OCI-LY7 (cell line): Measurements from ENCODE around the gene GCAT. TPM values are rescaled to one million over a fixed set of nuclear protein-coding genes. Genes with fewer than 3 reads are reported as not detected.

Source experiments
- BruUV-seq: library from RNA; stranded (reverse); fragments of 400-500 nt; replicated peaks from 2 replicates; lab custom pipeline; 2021; lab: Mats Ljungman, UMichigan
- CTCF ChIA-PET: fragments of 300-600 bp; sonication (Branson Sonifier 250); formaldehyde crosslinking; loops from one replicate; lab custom pipeline; 2022; ENCODE audit warnings: antibody characterized with exemption; ENCODE audit not compliant: unreplicated experiment; lab: Charles Lee
- POLR2A ChIA-PET: fragments of 300-600 bp; sonication (Branson Sonifier 250); formaldehyde crosslinking; loops from one replicate; lab custom pipeline; 2022; ENCODE audit warnings: antibody characterized with exemption; lab: Charles Lee
- DNase-seq: peaks from one replicate; pipeline ENCODE4 v3.0.0-alpha.2; 2015; ENCODE audit warnings: low spot score
- H2AFZ ChIP-seq: fragments of 200-600 bp; sonication (generic), shearing (Covaris generic); 2 replicates; pipeline ENCODE4 v1.6.1; 2014; ENCODE audit warnings: mild to moderate bottlenecking, antibody characterized with exemption, low read length, moderate library complexity
- H3K27ac ChIP-seq: fragments of 200-600 bp; sonication (generic); 2 replicates; pipeline ENCODE4 v1.5.1; 2014; ENCODE audit warnings: mixed run types, low read depth, mild to moderate bottlenecking, moderate library complexity, low read length, inconsistent platforms; ENCODE audit not compliant: poor library complexity, severe bottlenecking
- H3K36me3 ChIP-seq: fragments of 200-600 bp; sonication (generic); 2 replicates; pipeline ENCODE4 v1.6.1; 2014; ENCODE audit warnings: mild to moderate bottlenecking, antibody characterized with exemption, low read length, moderate library complexity, mixed read lengths; ENCODE audit not compliant: insufficient read depth
- H3K4me1 ChIP-seq: fragments of 200-600 bp; sonication (generic); 2 replicates; pipeline ENCODE4 v1.5.1; 2014; ENCODE audit warnings: mild to moderate bottlenecking, low read length; ENCODE audit not compliant: insufficient read depth, poor library complexity, severe bottlenecking
- H3K4me2 ChIP-seq: fragments of 200-600 bp; sonication (generic); 2 replicates; pipeline ENCODE4 v1.6.1; 2014; ENCODE audit warnings: mild to moderate bottlenecking, low read length
- H3K4me3 ChIP-seq: fragments of 200-600 bp; sonication (generic); 2 replicates; pipeline ENCODE4 v1.5.1; 2014; ENCODE audit warnings: mild to moderate bottlenecking, low read depth, low read length; ENCODE audit not compliant: poor library complexity, severe bottlenecking
- H3K79me2 ChIP-seq: fragments of 200-600 bp; sonication (generic); 2 replicates; pipeline ENCODE4 v1.6.1; 2016; ENCODE audit warnings: low read depth, mild to moderate bottlenecking, low read length, moderate library complexity, mixed read lengths; ENCODE audit not compliant: insufficient read depth
- H3K9me2 ChIP-seq: fragments of 200-600 bp; sonication (generic); 2 replicates; pipeline ENCODE4 v1.6.1; 2016; ENCODE audit warnings: mild to moderate bottlenecking, low read length, mixed read lengths; ENCODE audit not compliant: insufficient read depth
- H3K9me3 ChIP-seq: fragments of 200-600 bp; sonication (generic); 2 replicates; pipeline ENCODE4 v1.6.1; 2014; ENCODE audit warnings: mild to moderate bottlenecking, mixed run types, low read length, mixed read lengths
- H4K20me1 ChIP-seq: fragments of 200-600 bp; sonication (generic); 2 replicates; pipeline ENCODE4 v1.6.1; 2014; ENCODE audit warnings: mild to moderate bottlenecking, antibody characterized with exemption, low read length, moderate library complexity, mixed read lengths; ENCODE audit not compliant: insufficient read depth
- EZH2phosphoT487 ChIP-seq: fragments of 200-600 bp; sonication (generic); IDR thresholded peaks from 2 replicates; pipeline ENCODE4 v1.6.1; 2018; ENCODE audit warnings: low read depth, borderline replicate concordance, mild to moderate bottlenecking, mixed run types, antibody characterized with exemption, low read length, moderate library complexity, mixed read lengths
- intact Hi-C: fragments of 100-400 bp; cut with micrococcal nuclease; formaldehyde crosslinking; loops from one replicate; pipeline ENCODE4 v1.10.0; 2022; ENCODE audit not compliant: unreplicated experiment
- total RNA-seq, 2 experiments: library from RNA; depleted of rRNA in 1 of 2; stranded (reverse); fragments of >200 nt in 1 of 2; shearing (Covaris generic) in 1 of 2; gene quantifications; 2 replicates each; pipeline ENCODE4 v1.2.3, GENCODE V29; 2014 to 2022
- TF ChIP-seq, protein P1 (sequence below): fragments of 200-600 bp; sonication (generic); conservative IDR thresholded peaks from 2 replicates; pipeline ENCODE4 v1.5.1; 2014; ENCODE audit warnings: mild to moderate bottlenecking, antibody characterized with exemption, low read length, moderate library complexity, mixed read lengths

GCAT gene
- total RNA-seq, 2 experiments from 2014 or later = 14.6 to 17.3 TPM

DNA sequence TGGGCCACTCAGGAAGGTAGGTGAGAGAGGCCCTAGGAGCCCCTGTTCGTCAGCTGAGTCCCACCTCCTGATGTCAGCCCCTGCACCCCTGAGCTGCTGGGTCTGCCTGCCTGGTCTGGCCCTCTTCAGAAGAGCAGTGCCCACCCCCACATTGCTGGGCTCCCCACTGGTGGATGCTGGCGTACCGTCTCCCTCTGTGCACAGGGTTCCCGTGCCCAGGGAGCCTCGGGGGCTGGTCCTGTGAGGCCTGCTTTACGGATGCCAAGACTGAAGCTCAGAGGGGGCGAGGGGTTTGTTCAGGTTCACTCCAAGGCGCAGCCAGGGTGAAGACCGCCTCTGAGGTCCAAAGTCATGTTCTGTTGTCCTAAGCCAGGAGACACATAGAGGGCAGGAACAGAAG, 44.7 kb upstream of the GCAT start:
- no peaks in the 10 kb centered on the region for H3K9me2 ChIP-seq
- POLR2A ChIA-PET = no interaction called here
- H2AFZ ChIP-seq = no peak overlapping the region
- H3K36me3 ChIP-seq = peaks cover 22% of the 10 kb centered on the region; the same call in 1 of the 2 replicates
- no peaks in the 10 kb centered on the region for H3K4me1 ChIP-seq
- H3K4me2 ChIP-seq = no peak overlapping the region
- DNase-seq = no peak
- no peak overlapping the region for H3K27ac ChIP-seq
- H3K79me2 ChIP-seq = no peaks in the 10 kb centered on the region
- CTCF ChIA-PET = no interaction called here
- intact Hi-C loops = no loop called here
- no TSS peak for BruUV-seq
- H4K20me1 ChIP-seq = no peaks in the 10 kb centered on the region
- TF ChIP-seq, protein P1, sequence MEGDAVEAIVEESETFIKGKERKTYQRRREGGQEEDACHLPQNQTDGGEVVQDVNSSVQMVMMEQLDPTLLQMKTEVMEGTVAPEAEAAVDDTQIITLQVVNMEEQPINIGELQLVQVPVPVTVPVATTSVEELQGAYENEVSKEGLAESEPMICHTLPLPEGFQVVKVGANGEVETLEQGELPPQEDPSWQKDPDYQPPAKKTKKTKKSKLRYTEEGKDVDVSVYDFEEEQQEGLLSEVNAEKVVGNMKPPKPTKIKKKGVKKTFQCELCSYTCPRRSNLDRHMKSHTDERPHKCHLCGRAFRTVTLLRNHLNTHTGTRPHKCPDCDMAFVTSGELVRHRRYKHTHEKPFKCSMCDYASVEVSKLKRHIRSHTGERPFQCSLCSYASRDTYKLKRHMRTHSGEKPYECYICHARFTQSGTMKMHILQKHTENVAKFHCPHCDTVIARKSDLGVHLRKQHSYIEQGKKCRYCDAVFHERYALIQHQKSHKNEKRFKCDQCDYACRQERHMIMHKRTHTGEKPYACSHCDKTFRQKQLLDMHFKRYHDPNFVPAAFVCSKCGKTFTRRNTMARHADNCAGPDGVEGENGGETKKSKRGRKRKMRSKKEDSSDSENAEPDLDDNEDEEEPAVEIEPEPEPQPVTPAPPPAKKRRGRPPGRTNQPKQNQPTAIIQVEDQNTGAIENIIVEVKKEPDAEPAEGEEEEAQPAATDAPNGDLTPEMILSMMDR = no peak
- TF ChIP-seq EZH2phosphoT487 = no peak
- no peaks in the 10 kb centered on the region for H3K9me3 ChIP-seq
- H3K4me3 ChIP-seq = no peak overlapping the region

- Histone ChIP-seq H3K4me3 (no peak overlapping the region), H3K9me3 (no peaks in the 10 kb centered on the region), H3K4me2 (no peak overlapping the region), H3K9me2 (no peaks in the 10 kb centered on the region), H3K79me2 (no peaks in the 10 kb centered on the region), H3K36me3 (peaks cover 15% of the 10 kb centered on the region; the same call in 1 of the 2 replicates), H3K4me1 (no peaks in the 10 kb centered on the region), H3K27ac (no peak overlapping the region), H4K20me1 (no peaks in the 10 kb centered on the region), H2AFZ (no peak overlapping the region)
- DNase-seq = no peak
- TF ChIP-seq, protein P1 = no peak
- TF ChIP-seq EZH2phosphoT487 = no peak
- BruUV-seq = no TSS peak
- intact Hi-C loops = no loop called here
- ChIA-PET POLR2A (no interaction called here), CTCF (no interaction called here)
Measured at GRCh38 chr22:37763652-37764051, 44.1 kb upstream of the GCAT start.

- Histone ChIP-seq H3K9me3 (no peaks in the 10 kb centered on the region), H3K36me3 (peaks cover 6% of the 10 kb centered on the region; the same call in 1 of the 2 replicates), H3K4me2 (no peak overlapping the region), H3K9me2 (no peaks in the 10 kb centered on the region), H4K20me1 (no peaks in the 10 kb centered on the region), H3K79me2 (no peaks in the 10 kb centered on the region), H3K4me1 (no peaks in the 10 kb centered on the region), H3K27ac (no peak overlapping the region), H2AFZ (no peak overlapping the region), H3K4me3 (no peak overlapping the region)
- TF ChIP-seq, protein P1 = no peak
- no peak for TF ChIP-seq EZH2phosphoT487
- no TSS peak for BruUV-seq
- ChIA-PET CTCF (no interaction called here), POLR2A (interaction anchor here (0.6 kb wide), 1 partner anchor 417 kb away, joined by 4 read pairs; no protein-coding TSS in a partner anchor)
- DNase-seq = no peak
- intact Hi-C loops = no loop called here
Measured at GRCh38 chr22:37764622-37765021, 43.1 kb upstream of the GCAT start.
